Measurements from ENCODE around the gene TXNDC8. TPM values are rescaled to one million over a fixed set of nuclear protein-coding genes. Genes with fewer than 3 reads are reported as not detected.
A peak's percentile ranks its signal among the peaks of the same experiment; 100 is the strongest.

TXNDC8 gene
- total RNA-seq, 1 donor from 2014 or later: not detected

DNA sequence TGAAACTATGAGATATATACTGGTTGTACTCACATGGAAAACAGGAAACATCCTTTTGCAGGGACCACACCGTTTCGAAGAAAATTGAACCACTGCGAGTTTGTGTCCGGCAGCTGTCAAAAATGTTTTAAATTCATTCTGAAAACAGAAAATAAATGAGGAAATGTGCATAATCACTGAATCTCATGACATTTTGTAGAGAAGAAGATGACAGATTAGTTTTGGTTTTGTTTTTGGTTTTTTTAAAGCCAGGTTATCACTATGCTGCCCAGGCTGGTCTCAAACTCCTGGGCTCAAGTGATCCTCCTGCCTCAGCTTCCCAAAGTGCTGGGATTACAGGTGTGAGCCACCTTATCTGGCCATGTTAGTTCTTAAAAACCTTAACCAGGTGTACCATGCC is 3.5 kb downstream of the TXNDC8 start:
- Histone ChIP-seq H3K4me1 (no peaks in the 10 kb centered on the region), H3K27me3 (no peaks in the 10 kb centered on the region), H3K27ac (no peak overlapping the region), H3K9me3 (no peaks in the 10 kb centered on the region), H3K36me3 (no peaks in the 10 kb centered on the region), H3K4me3 (no peak overlapping the region)
- intact Hi-C loops (cut with DNase I): no loop called here
- TF ChIP-seq, protein P1, sequence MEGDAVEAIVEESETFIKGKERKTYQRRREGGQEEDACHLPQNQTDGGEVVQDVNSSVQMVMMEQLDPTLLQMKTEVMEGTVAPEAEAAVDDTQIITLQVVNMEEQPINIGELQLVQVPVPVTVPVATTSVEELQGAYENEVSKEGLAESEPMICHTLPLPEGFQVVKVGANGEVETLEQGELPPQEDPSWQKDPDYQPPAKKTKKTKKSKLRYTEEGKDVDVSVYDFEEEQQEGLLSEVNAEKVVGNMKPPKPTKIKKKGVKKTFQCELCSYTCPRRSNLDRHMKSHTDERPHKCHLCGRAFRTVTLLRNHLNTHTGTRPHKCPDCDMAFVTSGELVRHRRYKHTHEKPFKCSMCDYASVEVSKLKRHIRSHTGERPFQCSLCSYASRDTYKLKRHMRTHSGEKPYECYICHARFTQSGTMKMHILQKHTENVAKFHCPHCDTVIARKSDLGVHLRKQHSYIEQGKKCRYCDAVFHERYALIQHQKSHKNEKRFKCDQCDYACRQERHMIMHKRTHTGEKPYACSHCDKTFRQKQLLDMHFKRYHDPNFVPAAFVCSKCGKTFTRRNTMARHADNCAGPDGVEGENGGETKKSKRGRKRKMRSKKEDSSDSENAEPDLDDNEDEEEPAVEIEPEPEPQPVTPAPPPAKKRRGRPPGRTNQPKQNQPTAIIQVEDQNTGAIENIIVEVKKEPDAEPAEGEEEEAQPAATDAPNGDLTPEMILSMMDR (IDR thresholded peaks at IDR 0.05): no peak
- no peak for ATAC-seq
- no peak for DNase-seq

DNA sequence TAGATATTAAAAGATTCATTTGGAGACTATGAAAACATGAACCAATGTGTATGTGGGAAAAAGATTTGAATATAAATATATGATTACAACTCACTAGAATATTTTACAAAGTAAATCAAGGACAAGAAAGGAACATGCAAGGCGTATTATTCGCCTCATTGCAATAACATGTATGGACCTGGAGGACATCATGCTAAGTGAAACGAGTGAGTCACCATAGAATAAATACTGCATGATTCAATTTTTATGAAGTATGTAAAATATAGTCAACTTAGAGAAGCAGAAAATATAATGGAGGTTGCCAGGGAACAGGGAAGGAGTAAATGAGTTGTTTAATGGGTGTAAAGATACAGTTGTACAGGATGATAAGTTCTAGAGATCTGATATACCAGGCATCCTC is 4.9 kb downstream of the TXNDC8 start:
- DNase-seq: no peak
- Histone ChIP-seq H3K4me3 (no peak overlapping the region), H3K27me3 (no peaks in the 10 kb centered on the region), H3K36me3 (no peaks in the 10 kb centered on the region), H3K4me1 (no peaks in the 10 kb centered on the region), H3K9me3 (no peaks in the 10 kb centered on the region), H3K27ac (no peak overlapping the region)
- intact Hi-C loops (cut with DNase I): no loop called here
- TF ChIP-seq, protein P1 (IDR thresholded peaks at IDR 0.05): no peak
- ATAC-seq: no peak

DNA sequence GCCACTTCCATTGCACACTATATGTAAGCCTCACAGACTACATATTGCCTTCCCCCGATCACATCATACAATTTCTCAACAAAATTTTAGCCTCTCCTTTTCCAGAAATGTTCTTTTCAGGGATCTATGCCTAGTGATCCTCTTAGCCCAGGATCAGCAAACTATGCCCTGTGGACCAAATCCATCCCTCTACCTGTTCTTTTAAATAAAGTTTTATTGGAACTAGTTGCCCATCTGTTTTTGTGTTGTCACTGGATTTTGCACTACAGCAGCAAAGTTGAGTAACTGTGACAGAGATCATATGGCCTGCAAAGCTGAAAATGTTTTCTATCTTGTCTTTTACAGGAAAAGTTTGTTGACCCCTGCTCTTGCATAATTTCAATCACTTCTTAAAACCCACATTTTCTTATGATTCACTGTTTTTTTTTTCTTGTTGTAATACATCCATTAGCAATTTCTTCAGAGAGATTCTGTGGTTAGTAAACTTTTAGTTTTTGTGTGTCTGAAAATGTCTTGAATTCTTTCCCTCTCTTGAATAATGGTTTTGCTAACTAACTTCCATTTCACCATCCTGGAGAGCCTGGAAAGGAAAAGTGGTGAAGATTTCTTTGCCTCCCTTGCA is 7.1 kb downstream of the TXNDC8 start:
- intact Hi-C loops (cut with DNase I): no loop called here
- H3K4me3 ChIP-seq: no peak overlapping the region
- no peak for ATAC-seq
- no peak for DNase-seq
- no peaks in the 10 kb centered on the region for H3K9me3 ChIP-seq
- no peaks in the 10 kb centered on the region for H3K36me3 ChIP-seq
- H3K27ac ChIP-seq: no peak overlapping the region
- TF ChIP-seq, protein P1 (IDR thresholded peaks at IDR 0.05): no peak
- no peaks in the 10 kb centered on the region for H3K27me3 ChIP-seq
- no peaks in the 10 kb centered on the region for H3K4me1 ChIP-seq

DNA sequence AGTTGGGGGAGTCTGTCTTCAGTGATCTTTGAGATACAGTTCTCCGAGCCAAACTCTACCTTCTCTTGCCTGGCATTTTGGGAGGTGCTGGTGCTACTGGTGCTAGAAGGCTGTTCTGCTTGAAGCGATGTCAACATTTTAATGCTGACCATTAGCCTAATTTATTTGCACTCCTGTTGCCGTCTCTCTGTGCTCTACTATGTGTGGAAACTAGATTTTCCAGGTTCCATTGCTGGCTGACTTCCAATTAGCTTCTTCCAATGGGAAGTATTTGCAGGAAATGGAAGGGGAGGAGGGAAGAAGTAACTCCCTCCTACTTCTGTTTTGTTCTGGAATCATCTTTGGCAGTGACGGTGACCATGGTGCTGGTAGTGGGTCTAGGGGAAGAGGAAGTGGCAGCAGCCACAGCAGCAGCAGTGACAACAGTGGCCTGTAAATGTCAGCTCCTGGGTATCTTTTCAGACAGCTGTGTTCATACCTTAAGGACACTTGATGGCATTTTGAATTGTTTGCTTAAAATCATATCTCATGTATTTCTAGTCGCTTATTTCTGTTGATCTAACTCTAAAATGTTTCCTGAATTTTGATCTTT is 7.9 kb downstream of the TXNDC8 start:
- no peak overlapping the region for H3K27ac ChIP-seq
- H3K27me3 ChIP-seq: no peaks in the 10 kb centered on the region
- H3K4me3 ChIP-seq: no peak overlapping the region
- no peaks in the 10 kb centered on the region for H3K9me3 ChIP-seq
- H3K36me3 ChIP-seq: no peaks in the 10 kb centered on the region
- ATAC-seq: peak; percentile 75
- TF ChIP-seq, protein P1 (IDR thresholded peaks at IDR 0.05): no peak
- intact Hi-C loops (cut with DNase I): no loop called here
- no peaks in the 10 kb centered on the region for H3K4me1 ChIP-seq
- DNase-seq: no peak

DNA sequence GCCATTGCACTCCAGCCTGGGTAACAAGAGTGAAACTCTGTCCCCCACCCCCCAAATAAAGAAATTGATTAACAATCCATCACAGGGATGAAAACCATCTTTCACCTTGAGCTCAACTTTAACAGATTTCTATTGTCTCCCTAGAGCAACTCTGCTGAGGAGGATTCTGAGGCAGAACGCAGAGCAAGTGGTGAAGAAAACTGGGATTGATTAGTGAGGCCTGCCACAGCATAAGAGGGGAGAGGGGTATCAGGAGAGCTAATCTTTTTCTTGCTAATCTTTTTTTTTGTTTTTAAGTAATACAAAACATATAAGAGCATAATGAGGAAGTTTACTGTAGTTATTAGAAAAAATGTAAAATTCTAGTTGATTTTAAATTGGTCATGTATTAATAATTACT is 8.9 kb downstream of the TXNDC8 start:
- DNase-seq (no peak), ATAC-seq (no peak)
- H3K4me3 ChIP-seq: no peak overlapping the region
- H3K4me1 ChIP-seq: no peaks in the 10 kb centered on the region
- intact Hi-C loops (cut with DNase I): no loop called here
- no peaks in the 10 kb centered on the region for H3K9me3 ChIP-seq
- H3K36me3 ChIP-seq: no peaks in the 10 kb centered on the region
- no peaks in the 10 kb centered on the region for H3K27me3 ChIP-seq
- H3K27ac ChIP-seq: no peak overlapping the region
- TF ChIP-seq, protein P1 (IDR thresholded peaks at IDR 0.05): no peak

All from upper lobe of right lung (tissue), 1 donor.